HepG2 (cell line): ENCODE results near the gene INTS4. TPM values are rescaled to one million over a fixed set of nuclear protein-coding genes. Genes with fewer than 3 reads are reported as not detected.
A peak's percentile ranks its signal among the peaks of the same experiment; 100 is the strongest.

ENCODE experiments used
- ATF1 ChIP-seq: IDR thresholded peaks from 2 replicates; pipeline ENCODE4 v1.6.1; 2016; ENCODE audit warnings: mild to moderate bottlenecking, control low read depth
- ATF7-NPFF ChIP-seq: sonication (generic); formaldehyde crosslinking; IDR thresholded peaks from 2 replicates; pipeline ENCODE4 v1.8.1; 2023; ENCODE audit warnings: mild to moderate bottlenecking, low read depth, missing genetic modification reagents, moderate library complexity
- BRCA1 ChIP-seq: sonication (generic); formaldehyde crosslinking; IDR thresholded peaks from 2 replicates; pipeline ENCODE4 v1.4.0; 2020; ENCODE audit warnings: missing genetic modification reagents
- CBFB ChIP-seq: sonication (generic); formaldehyde crosslinking; IDR thresholded peaks from 2 replicates; pipeline ENCODE4 v1.4.0; 2020; ENCODE audit warnings: missing genetic modification reagents
- CHCHD3 ChIP-seq: sonication (generic); formaldehyde crosslinking; IDR thresholded peaks from 2 replicates; pipeline ENCODE4 v1.8.0; 2022; ENCODE audit warnings: mild to moderate bottlenecking, missing genetic modification reagents, moderate library complexity
- IKZF1 ChIP-seq: fragments of 450-650 bp; IDR thresholded peaks from 2 replicates; pipeline ENCODE4 v1.7.1; 2016
- MAFK ChIP-seq, 2 experiments: IDR thresholded peaks in 1 of 2; conservative IDR thresholded peaks in 1 of 2; 2 replicates each; pipeline ENCODE4 v1.6.1; 2011; ENCODE audit warnings: improper control_type of control experiment in 2 of 2, low read length in 2 of 2
- NCOA1 ChIP-seq: sonication (generic); formaldehyde crosslinking; IDR thresholded peaks from 2 replicates; pipeline ENCODE4 v1.9.0; 2021; ENCODE audit warnings: missing genetic modification reagents
- NFRKB ChIP-seq: fragments of 450-650 bp; IDR thresholded peaks from 2 replicates; pipeline ENCODE4 v1.6.1; 2017
- PAWR ChIP-seq: sonication (generic); formaldehyde crosslinking; IDR thresholded peaks from 2 replicates; pipeline ENCODE4 v1.4.0; 2020; ENCODE audit warnings: missing genetic modification reagents, mild to moderate bottlenecking, borderline replicate concordance
- RNF2 ChIP-seq: fragments of 450-650 bp; conservative IDR thresholded peaks from 2 replicates; pipeline ENCODE4 v1.6.1; 2016; ENCODE audit warnings: low read depth
- SALL2 ChIP-seq: sonication (generic); formaldehyde crosslinking; IDR thresholded peaks from 2 replicates; pipeline ENCODE4 v1.8.1; 2023; ENCODE audit warnings: mild to moderate bottlenecking, missing genetic modification reagents, inconsistent platforms
- ZFX ChIP-seq: sonication (generic); formaldehyde crosslinking; IDR thresholded peaks from 2 replicates; pipeline ENCODE4 v1.4.0; 2020; ENCODE audit warnings: mild to moderate bottlenecking, low read depth, missing genetic modification reagents, moderate library complexity
- ZNF274 ChIP-seq: sonication (generic); formaldehyde crosslinking; IDR thresholded peaks from 2 replicates; pipeline ENCODE4 v1.5.1; 2020; ENCODE audit warnings: mild to moderate bottlenecking, missing genetic modification reagents
- ZNF275 ChIP-seq: sonication (generic); formaldehyde crosslinking; IDR thresholded peaks from 2 replicates; pipeline ENCODE4 v1.8.0; 2022; ENCODE audit warnings: missing genetic modification reagents, mild to moderate bottlenecking, inconsistent platforms, borderline replicate concordance
- ZNF382 ChIP-seq: sonication (generic); formaldehyde crosslinking; IDR thresholded peaks from 2 replicates; pipeline ENCODE4 v1.5.0; 2020; ENCODE audit warnings: missing genetic modification reagents, mild to moderate bottlenecking, borderline replicate concordance
- ZNF530 ChIP-seq: sonication (generic); formaldehyde crosslinking; IDR thresholded peaks from 2 replicates; pipeline ENCODE4 v1.5.0; 2020; ENCODE audit warnings: low read depth, mild to moderate bottlenecking, missing genetic modification reagents
- ZNF746 ChIP-seq: sonication (generic); formaldehyde crosslinking; IDR thresholded peaks from 2 replicates; pipeline ENCODE4 v1.8.0; 2022; ENCODE audit warnings: mild to moderate bottlenecking, missing genetic modification reagents
- ZNF883 ChIP-seq: sonication (generic); formaldehyde crosslinking; IDR thresholded peaks from 2 replicates; pipeline ENCODE4 v1.5.1; 2020; ENCODE audit warnings: mild to moderate bottlenecking, missing genetic modification reagents; ENCODE audit errors: not compliant biosample characterization
- polyA plus RNA-seq, 8 experiments: library from polyadenylated mRNA; depleted of rRNA in 3 of 8; stranded (reverse) in 7 of 8; unstranded in 1 of 8; fragments of >200 nt; fragmentation: Illumina TruSeq in 4 of 8; extraction: Trizol in 4 of 8; gene quantifications; 2 replicates each; pipeline versions ENCODE4 v1.2.1 to v1.2.3, GENCODE V29; 2011 to 2016; ENCODE audit warnings: low read depth in 4 of 8, missing spikeins in 1 of 8, mixed read lengths in 1 of 8; ENCODE audit not compliant: insufficient read depth in 1 of 8
- total RNA-seq, 5 experiments: library from RNA; depleted of rRNA; stranded (reverse); fragments of >200 nt; fragmentation: Illumina TruSeq; extraction: Trizol; gene quantifications; 2 replicates each; pipeline ENCODE4 v1.2.3, GENCODE V29; 2016; ENCODE audit warnings: low read depth in 1 of 5
- TF ChIP-seq, protein P1 (sequence below): sonication (generic); formaldehyde crosslinking; IDR thresholded peaks from 2 replicates; pipeline ENCODE4 v1.4.0; 2020; ENCODE audit warnings: missing genetic modification reagents; ENCODE audit errors: not compliant biosample characterization
- TF ChIP-seq, protein P2 (sequence below): IDR thresholded peaks from 2 replicates; pipeline ENCODE4 v1.4.0; 2020; ENCODE audit warnings: mild to moderate bottlenecking, missing genetic modification reagents
- TF ChIP-seq, protein P3 (sequence below): sonication (generic); formaldehyde crosslinking; IDR thresholded peaks from 2 replicates; pipeline ENCODE4 v1.5.1; 2020; ENCODE audit warnings: mild to moderate bottlenecking, missing genetic modification reagents, moderate library complexity

INTS4 gene
- total and polyA plus RNA-seq, 2 of the 13 experiments (the other 11 are each of a cell fraction or from before 2014, with no cell fraction given): 37.3 to 44.8 TPM

DNA sequence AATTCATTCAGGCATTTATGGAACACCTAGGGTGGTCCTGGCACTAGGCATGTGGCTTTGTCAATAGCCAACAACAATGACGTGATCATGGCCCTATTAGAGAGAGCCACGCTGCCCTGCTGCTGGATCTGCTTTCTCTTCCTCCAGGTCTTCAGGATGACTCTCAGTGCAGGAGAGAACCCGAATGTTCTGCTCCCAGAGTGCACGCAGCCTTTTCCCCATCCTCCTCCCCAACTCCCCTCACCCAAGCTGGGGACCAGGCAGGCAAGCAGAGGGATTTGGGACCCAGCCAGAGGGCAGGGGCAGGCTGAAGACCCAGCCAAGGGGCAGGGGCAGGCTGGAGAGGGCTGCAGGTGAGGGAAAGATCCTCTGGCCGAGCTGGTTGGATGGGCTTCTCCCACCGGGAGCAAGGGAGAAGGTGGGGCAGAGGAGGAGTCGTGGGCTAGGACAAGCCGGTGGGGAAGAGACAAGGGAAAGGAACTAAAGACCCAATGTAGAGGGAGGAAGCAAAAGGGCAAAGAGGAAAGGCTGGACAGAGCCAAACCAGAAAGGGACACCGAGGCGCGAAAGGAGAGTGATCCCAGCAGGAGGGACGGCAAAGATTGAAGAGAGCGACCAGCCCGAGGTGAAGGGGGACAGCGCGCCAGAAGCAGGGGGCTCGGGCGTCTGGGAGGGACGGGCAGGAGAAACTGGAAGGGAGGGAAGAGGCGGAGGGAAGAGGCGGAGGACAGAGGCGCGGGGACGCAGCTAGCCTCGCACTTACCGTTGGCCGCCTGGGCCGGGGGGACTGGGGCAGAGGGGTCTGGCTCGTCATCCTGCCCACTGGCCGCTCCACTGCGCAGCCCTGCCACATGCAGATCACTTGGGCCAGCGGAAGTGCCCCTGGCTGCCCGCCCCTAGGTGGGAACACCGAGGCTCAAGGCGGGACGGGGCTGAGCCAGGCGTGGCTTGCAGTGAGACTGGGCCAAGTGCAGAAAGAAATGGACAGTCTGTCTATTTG is 28.2 kb upstream of the INTS4 start, which contains the start of gene KCTD14 (continued):
- TF ChIP-seq, protein P1, sequence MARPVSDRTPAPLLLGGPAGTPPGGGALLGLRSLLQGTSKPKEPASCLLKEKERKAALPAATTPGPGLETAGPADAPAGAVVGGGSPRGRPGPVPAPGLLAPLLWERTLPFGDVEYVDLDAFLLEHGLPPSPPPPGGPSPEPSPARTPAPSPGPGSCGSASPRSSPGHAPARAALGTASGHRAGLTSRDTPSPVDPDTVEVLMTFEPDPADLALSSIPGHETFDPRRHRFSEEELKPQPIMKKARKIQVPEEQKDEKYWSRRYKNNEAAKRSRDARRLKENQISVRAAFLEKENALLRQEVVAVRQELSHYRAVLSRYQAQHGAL (CRISPR knock-in tag): no peak
- TF ChIP-seq ZFX (CRISPR knock-in tag) (peak; percentile 83), RNF2 (no peak), ZNF275 (no peak), ATF7-NPFF (CRISPR knock-in tag) (peak; percentile 63; the same call in 1 of the 2 replicates), CBFB (CRISPR knock-in tag) (no peak), ZNF274 (CRISPR knock-in tag) (peak; percentile 63; the same call in 1 of the 2 replicates), SALL2 (peak; percentile 48; the same call in 1 of the 2 replicates), BRCA1 (0 out of 2 replicates have a peak, but pooled peaks have one; percentile 7), ZNF382 (CRISPR knock-in tag) (no peak), ATF1 (CRISPR knock-in tag) (no peak), CHCHD3 (CRISPR knock-in tag) (no peak), ZNF530 (no peak), NCOA1 (CRISPR knock-in tag) (no peak), IKZF1 (no peak), NFRKB (no peak), ZNF746 (0 out of 2 replicates have a peak, but pooled peaks have one; percentile 48), ZNF883 (CRISPR knock-in tag) (peak; percentile 75), PAWR (CRISPR knock-in tag) (no peak), MAFK (conservative IDR thresholded peaks at IDR 0.05 in 1 of 2, IDR thresholded peaks at IDR 0.05 in 1 of 2; ENCODE audit: low read length in 2 of 2) (no peak)
- TF ChIP-seq, protein P2, sequence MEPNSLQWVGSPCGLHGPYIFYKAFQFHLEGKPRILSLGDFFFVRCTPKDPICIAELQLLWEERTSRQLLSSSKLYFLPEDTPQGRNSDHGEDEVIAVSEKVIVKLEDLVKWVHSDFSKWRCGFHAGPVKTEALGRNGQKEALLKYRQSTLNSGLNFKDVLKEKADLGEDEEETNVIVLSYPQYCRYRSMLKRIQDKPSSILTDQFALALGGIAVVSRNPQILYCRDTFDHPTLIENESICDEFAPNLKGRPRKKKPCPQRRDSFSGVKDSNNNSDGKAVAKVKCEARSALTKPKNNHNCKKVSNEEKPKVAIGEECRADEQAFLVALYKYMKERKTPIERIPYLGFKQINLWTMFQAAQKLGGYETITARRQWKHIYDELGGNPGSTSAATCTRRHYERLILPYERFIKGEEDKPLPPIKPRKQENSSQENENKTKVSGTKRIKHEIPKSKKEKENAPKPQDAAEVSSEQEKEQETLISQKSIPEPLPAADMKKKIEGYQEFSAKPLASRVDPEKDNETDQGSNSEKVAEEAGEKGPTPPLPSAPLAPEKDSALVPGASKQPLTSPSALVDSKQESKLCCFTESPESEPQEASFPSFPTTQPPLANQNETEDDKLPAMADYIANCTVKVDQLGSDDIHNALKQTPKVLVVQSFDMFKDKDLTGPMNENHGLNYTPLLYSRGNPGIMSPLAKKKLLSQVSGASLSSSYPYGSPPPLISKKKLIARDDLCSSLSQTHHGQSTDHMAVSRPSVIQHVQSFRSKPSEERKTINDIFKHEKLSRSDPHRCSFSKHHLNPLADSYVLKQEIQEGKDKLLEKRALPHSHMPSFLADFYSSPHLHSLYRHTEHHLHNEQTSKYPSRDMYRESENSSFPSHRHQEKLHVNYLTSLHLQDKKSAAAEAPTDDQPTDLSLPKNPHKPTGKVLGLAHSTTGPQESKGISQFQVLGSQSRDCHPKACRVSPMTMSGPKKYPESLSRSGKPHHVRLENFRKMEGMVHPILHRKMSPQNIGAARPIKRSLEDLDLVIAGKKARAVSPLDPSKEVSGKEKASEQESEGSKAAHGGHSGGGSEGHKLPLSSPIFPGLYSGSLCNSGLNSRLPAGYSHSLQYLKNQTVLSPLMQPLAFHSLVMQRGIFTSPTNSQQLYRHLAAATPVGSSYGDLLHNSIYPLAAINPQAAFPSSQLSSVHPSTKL (CRISPR knock-in tag): 0 out of 2 replicates have a peak, but pooled peaks have one; percentile 45
- TF ChIP-seq, protein P3, sequence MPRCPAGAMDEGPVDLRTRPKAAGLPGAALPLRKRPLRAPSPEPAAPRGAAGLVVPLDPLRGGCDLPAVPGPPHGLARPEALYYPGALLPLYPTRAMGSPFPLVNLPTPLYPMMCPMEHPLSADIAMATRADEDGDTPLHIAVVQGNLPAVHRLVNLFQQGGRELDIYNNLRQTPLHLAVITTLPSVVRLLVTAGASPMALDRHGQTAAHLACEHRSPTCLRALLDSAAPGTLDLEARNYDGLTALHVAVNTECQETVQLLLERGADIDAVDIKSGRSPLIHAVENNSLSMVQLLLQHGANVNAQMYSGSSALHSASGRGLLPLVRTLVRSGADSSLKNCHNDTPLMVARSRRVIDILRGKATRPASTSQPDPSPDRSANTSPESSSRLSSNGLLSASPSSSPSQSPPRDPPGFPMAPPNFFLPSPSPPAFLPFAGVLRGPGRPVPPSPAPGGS (CRISPR knock-in tag): peak; percentile 64
